Stimulated activated CD8-positive, alpha-beta memory T cell treated with anti-CD3 and anti-CD28 coated beads, Interleukin-15, amount 100 ng/mL, for 48 hours (primary cell): ENCODE measurements around the gene IL1RL1.

Experiments
- DNase-seq, 2 donors: peaks; one replicate each; pipeline ENCODE4 v3.0.0-alpha.2; 2020; ENCODE audit warnings: low read depth in 2 of 2

Gene IL1RL1

DNA sequence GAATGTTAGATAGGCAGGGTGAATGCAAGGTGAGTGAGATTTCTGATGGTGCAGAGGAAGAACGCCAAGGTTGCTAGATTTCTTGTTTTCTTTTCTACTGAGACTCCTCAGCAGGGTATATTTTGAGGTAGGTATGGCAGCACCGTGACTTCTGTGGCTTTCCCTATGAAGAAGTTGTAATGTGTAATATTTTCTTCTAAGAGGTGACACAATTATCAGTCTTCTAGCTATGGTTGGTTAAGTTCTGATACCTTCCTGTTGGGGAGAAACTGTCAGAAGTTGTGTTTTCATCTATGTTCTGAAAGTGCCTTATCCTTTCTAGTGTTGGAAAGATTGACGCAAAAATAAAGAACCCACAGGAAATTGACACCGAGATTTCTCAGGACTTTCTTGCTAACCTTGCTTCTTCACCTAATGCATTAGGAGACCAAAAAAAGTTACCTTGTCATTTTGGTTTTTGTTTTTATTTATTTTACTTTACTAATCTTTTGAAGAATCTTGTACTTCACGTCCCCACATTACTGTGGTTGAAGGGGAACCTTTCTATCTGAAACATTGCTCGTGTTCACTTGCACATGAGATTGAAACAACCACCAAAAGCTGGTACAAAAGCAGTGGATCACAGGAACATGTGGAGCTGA is 56.1 kb downstream of the IL1RL1 start:
- DNase-seq = no peak

DNA sequence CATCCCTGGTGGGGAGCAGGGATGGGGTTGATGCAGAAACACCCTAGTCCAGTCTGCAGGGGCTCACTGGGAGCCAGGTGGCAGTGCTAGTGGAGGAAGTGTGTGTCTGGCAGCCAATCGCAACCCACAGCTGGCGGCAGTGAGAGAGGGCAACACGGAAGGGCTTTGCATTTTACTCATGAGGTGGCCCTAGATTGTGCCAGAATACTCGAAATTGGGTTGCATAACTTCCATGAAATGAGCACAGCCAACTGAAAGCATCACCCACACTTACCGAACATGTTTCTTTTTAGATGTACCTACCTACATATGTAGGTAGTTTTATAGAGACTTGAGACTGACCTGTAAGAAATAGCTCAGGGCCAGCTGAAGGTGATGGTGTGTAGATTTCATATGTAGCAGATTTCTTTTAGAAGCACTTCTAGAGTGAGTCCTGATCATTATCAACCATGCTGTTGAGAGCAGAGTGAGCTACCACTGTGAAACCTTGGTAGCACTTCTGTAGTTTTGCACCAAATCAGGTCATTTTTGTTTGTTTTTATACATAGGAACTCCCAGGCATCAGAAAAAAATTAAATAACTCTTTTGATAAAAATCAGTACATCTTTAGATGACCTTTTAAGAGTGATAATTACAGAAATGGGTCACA is 57.2 kb downstream of the IL1RL1 start:
- peak in 1 of 2 donors; percentile 8 for DNase-seq

GRCh38 chr2:102369866-102370265 is 58.5 kb downstream of the IL1RL1 start:
- no peak for DNase-seq

DNA sequence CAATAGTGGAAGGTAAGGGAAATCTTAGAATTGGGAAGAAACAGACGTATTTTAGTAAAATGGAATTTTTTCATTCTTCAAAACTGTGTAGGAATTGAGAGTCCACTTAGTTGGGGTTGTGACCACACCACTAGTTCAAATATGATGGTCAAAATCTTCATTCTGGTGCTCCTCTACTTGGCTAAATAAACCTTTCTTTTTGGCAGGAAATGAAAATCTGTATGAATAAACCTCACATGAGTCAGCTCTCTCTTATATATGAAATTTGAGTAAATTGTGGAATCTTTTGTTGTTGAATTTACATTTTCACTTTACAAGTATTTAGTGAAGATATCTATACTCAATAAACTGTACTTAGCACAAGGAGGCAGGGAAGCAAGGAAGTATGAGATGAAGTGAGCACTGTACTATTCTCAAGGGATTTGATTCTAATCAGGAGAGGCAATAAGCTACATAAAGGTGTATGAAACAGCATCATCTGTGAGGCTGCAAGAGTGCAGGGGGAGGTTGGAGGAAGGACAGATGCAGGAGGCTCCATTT is 64.8 kb downstream of the IL1RL1 start:
- DNase-seq = no peak

GRCh38 chr2:102383722-102384121 is 72.4 kb downstream of the IL1RL1 start:
- DNase-seq = no peak

DNA sequence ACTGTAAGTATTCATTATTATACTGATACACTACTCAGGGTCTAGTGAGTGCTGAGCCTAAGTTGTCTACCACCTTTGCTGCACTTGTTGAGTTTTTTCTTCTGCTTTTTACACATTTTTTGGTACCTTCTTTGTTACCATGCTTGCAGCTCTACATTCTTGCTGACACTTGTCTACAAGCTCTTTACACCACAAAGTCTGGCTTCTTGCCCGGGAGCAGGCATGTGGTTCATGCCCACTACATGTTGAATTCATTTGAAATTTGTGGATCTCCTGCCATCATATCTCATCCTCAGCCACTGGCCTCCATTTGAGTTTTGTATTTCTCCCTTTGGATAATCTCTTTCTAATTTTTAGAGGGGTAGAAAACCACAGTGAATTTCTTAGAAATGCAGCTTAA is 74.2 kb downstream of the IL1RL1 start:
- no peak for DNase-seq

GRCh38 chr2:102386004-102386403 is 74.6 kb downstream of the IL1RL1 start:
- DNase-seq = no peak

DNA sequence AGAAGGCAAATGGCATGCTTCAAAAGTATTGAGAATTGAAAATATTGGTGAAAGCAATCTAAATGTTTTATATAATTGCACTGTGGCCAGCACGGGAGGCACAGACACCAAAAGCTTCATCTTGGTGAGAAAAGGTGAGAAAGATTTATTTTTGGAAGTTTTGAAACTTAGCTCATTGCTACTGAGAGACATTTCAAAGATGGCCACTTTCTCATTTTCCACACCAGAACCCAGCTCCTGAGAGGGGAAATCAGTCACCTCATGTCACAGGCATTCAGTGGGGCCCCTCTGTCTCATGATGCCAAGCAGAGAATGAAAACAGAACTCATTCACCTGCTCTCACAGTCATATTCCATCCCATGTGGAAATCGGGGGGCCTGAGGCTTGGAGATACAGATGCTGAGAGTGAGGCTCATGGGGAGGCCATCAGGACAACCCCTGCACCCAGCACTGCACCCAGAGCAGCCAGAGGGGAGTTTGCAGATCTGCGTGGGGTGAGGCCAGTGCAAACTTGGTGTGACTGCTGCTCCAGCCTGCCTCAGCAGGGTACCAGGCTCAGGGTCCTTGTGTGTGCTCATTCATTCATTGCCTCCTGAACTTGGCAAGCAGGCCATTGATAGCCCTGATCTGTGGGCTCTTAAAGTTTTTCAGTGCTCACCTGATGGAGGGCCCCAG is 75.6 kb downstream of the IL1RL1 start:
- DNase-seq = no peak

GRCh38 chr2:102387763-102388546 is 76.6 kb downstream of the IL1RL1 start:
- DNase-seq = no peak

- DNase-seq = peak in 1 of 2 donors; percentile 14
Observed at GRCh38 chr2:102391565-102391964, 80.2 kb downstream of the IL1RL1 start.

DNA sequence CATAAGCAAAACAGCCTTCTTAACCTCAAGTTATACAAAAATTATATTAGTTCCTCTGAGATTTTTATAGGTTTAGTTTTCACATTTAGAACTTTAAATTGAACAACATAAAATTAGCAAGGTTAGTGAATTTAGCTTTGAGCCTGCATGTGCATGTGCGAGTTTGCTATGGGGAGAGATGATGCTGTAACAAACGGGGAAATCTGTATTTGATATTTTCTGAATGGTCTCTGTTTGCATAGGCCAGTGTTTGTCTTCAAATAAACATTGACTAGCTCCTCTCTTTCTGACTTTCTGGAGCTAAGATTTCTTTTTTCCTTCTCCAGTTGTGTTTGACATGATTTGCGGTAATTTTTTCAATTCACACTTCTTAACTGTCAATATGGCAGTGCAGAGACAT is 80.7 kb downstream of the IL1RL1 start:
- no peak for DNase-seq

GRCh38 chr2:102392942-102393341 is 81.6 kb downstream of the IL1RL1 start:
- DNase-seq = no peak

- no peak for DNase-seq
Observed at GRCh38 chr2:102396012-102396411, 84.6 kb downstream of the IL1RL1 start.

DNA sequence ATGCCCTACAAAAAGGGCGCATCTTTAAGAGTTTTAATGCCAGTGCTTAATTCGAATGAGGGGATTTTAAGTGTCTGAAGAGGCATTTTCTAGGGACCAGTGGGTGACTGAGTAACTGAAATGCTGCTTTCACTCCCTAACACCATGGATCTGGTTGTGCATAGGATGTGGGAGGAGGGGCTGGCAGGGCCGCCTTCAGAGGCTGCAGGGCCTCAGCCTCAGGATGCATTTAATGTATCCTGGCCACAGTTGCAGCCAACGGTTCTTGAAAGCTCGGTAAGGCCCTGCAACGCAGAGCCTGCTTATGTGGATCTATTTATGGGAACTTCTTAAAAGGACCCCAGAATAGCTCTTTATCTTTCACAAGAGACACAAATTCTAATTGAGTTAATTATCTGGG is 85.8 kb downstream of the IL1RL1 start:
- DNase-seq = no peak

GRCh38 chr2:102399499-102400141 is 88.3 kb downstream of the IL1RL1 start:
- no peak for DNase-seq

GRCh38 chr2:102401456-102401855 is 90.1 kb downstream of the IL1RL1 start:
- DNase-seq = no peak
